Esophagus muscularis mucosa (tissue), 4 donors: ENCODE results near the gene ADRA1B. TPM values are rescaled to one million over a fixed set of nuclear protein-coding genes. Genes with fewer than 3 reads are reported as not detected.

Source experiments
- DNase-seq: peaks from one replicate; pipeline ENCODE4 v3.0.0-alpha.2; 2017; ENCODE audit errors: extremely low spot score
- H3K27ac ChIP-seq, 4 donors: fragments of 200-600 bp; sonication (generic); replicated peaks in 1 of 4; 1 replicate in 3 of 4; 2 replicates in 1 of 4; pipeline ENCODE4 v1.5.1; 2016 to 2019; ENCODE audit warnings: mild to moderate bottlenecking in 1 of 4
- H3K27me3 ChIP-seq, 4 donors: fragments of 200-600 bp; sonication (generic); one replicate each; pipeline versions ENCODE4 v1.5.1 to v1.6.0; 2016 to 2019
- H3K36me3 ChIP-seq, 4 donors: fragments of 200-600 bp; sonication (generic); one replicate each; pipeline ENCODE4 v1.5.1; 2016 to 2019
- H3K4me1 ChIP-seq, 4 donors: fragments of 200-600 bp; sonication (generic); one replicate each; pipeline ENCODE4 v1.5.1; 2016 to 2019
- H3K4me3 ChIP-seq, 4 donors: fragments of 200-600 bp; sonication (generic); 1 replicate in 2 of 4; 2 replicates in 2 of 4; pipeline ENCODE4 v1.5.1; 2016 to 2019; ENCODE audit warnings: mild to moderate bottlenecking in 4 of 4, moderate library complexity in 1 of 4
- H3K9me3 ChIP-seq, 4 donors: fragments of 200-600 bp; sonication (generic); 1 replicate in 3 of 4; 2 replicates in 1 of 4; pipeline ENCODE4 v1.5.1; 2016 to 2019
- CTCF ChIP-seq, 3 experiments: fragments of 200-600 bp in 2 of 3; fragments of 450-650 bp in 1 of 3; sonication (generic) in 2 of 3; IDR thresholded peaks; one replicate each; pipeline ENCODE4 v1.5.1; 2017 to 2019; ENCODE audit warnings: antibody characterized with exemption in 3 of 3, mild to moderate bottlenecking in 2 of 3, moderate library complexity in 1 of 3
- EP300 ChIP-seq: sonication (generic); formaldehyde crosslinking; IDR thresholded peaks from one replicate; pipeline ENCODE4 v1.6.1; 2017; ENCODE audit warnings: antibody characterized with exemption
- POLR2A ChIP-seq: fragments of 450-650 bp; IDR thresholded peaks from one replicate; pipeline ENCODE4 v1.6.1; 2017; ENCODE audit warnings: antibody characterized with exemption, moderate library complexity, mild to moderate bottlenecking, low read depth
- POLR2AphosphoS5 ChIP-seq, 2 donors: sonication (generic); formaldehyde crosslinking; IDR thresholded peaks; one replicate each; pipeline ENCODE4 v1.6.1; 2017; ENCODE audit warnings: antibody characterized with exemption in 2 of 2
- WGBS: methylation state at CpG from one replicate; pipeline ENCODE4 v1.1.5; 2018; 5-methylcytosine and 5-hydroxymethylcytosine counted together
- intact Hi-C: fragments of 100-400 bp; cut with DNase I; formaldehyde crosslinking; loops from one replicate; pipeline ENCODE4 v1.15.1; 2023
- total RNA-seq, 4 donors: library from RNA; depleted of rRNA; stranded (reverse); fragments of >200 nt; gene quantifications; one replicate each; pipeline versions ENCODE4 v1.1.0 to v1.2.1, GENCODE V29; 2016

The ADRA1B gene
- total RNA-seq, 4 donors from 2014 or later = 1.7 to 3.2 (median 2.6) TPM

- Histone ChIP-seq H3K27ac (no peak overlapping the region), H3K9me3 (no peaks in the 10 kb centered on the region), H3K4me3 (no peak overlapping the region), H3K36me3 (no peaks in the 10 kb centered on the region), H3K27me3 (peaks cover 0 to 44% (median 4%) of the 10 kb centered on the region in 4 donors), H3K4me1 (peaks cover 6 to 39% (median 24%) of the 10 kb centered on the region in 4 donors)
- intact Hi-C loops = loop anchor here (10.0 kb wide), 1 partner anchor 397 kb away; no protein-coding TSS in a partner anchor
- DNase-seq = no peak
- 96% methylated on average over 4 of the region's 4 CpGs for WGBS
- TF ChIP-seq EP300 (no peak), POLR2AphosphoS5 (IDR thresholded peaks at IDR 0.05) (no peak), POLR2A (no peak), CTCF (IDR thresholded peaks at IDR 0.05) (no peak)
Measured at GRCh38 chr5:159911349-159911748, 4.9 kb upstream of the ADRA1B start.

- H3K4me3 ChIP-seq = no peak overlapping the region
- H3K9me3 ChIP-seq = no peaks in the 10 kb centered on the region
- TF ChIP-seq CTCF (IDR thresholded peaks at IDR 0.05) (no peak), POLR2A (no peak), EP300 (no peak), POLR2AphosphoS5 (IDR thresholded peaks at IDR 0.05) (peak in 1 of 2 donors; percentile 39)
- H3K27me3 ChIP-seq = peaks cover 0 to 53% (median 8%) of the 10 kb centered on the region in 4 donors
- peaks cover 6 to 45% (median 29%) of the 10 kb centered on the region in 4 donors for H3K4me1 ChIP-seq
- WGBS = 50% methylated on average over 4 of the region's 4 CpGs
- DNase-seq = no peak
- intact Hi-C loops = loop anchor here (10.0 kb wide), 1 partner anchor 397 kb away; no protein-coding TSS in a partner anchor
- H3K27ac ChIP-seq = peak overlapping the region; percentile 34 to 55 (median 36)
- H3K36me3 ChIP-seq = no peaks in the 10 kb centered on the region
Measured at GRCh38 chr5:159912033-159912800, 4.1 kb upstream of the ADRA1B start.

GRCh38 chr5:159913048-159913447 lies 3.2 kb upstream of the ADRA1B start:
- DNase-seq = no peak
- Histone ChIP-seq H3K27ac (peak overlapping the region in 2 of 4 donors; percentile 37 to 55), H3K4me1 (peaks cover 6 to 45% (median 29%) of the 10 kb centered on the region in 4 donors), H3K4me3 (no peak overlapping the region), H3K36me3 (no peaks in the 10 kb centered on the region), H3K9me3 (no peaks in the 10 kb centered on the region), H3K27me3 (peaks cover 0 to 61% (median 8%) of the 10 kb centered on the region in 4 donors)
- WGBS = 49% methylated on average over 6 of the region's 6 CpGs
- intact Hi-C loops = loop anchor here (10.0 kb wide), 1 partner anchor 398 kb away; no protein-coding TSS in a partner anchor
- TF ChIP-seq EP300 (no peak), POLR2AphosphoS5 (IDR thresholded peaks at IDR 0.05) (peak in 1 of 2 donors; percentile 31), CTCF (IDR thresholded peaks at IDR 0.05) (no peak)

- Histone ChIP-seq H3K9me3 (no peaks in the 10 kb centered on the region), H3K27me3 (peaks cover 0 to 64% (median 8%) of the 10 kb centered on the region in 4 donors), H3K4me3 (no peak overlapping the region), H3K27ac (no peak overlapping the region), H3K4me1 (peaks cover 6 to 43% (median 28%) of the 10 kb centered on the region in 4 donors), H3K36me3 (no peaks in the 10 kb centered on the region)
- no peak for DNase-seq
- intact Hi-C loops = loop anchor here (10.0 kb wide), 1 partner anchor 399 kb away; no protein-coding TSS in a partner anchor
- no peak for TF ChIP-seq POLR2A
- TF ChIP-seq POLR2AphosphoS5 (IDR thresholded peaks at IDR 0.05) = no peak
Measured at GRCh38 chr5:159913501-159913900, 2.8 kb upstream of the ADRA1B start.
